ENCODE data around the gene SLC7A6. TPM values are rescaled to one million over a fixed set of nuclear protein-coding genes. Genes with fewer than 3 reads are reported as not detected.

SLC7A6 gene
- total RNA-seq, 1 experiment from 2014 or later: 17.4 TPM

GRCh38 chr16:68343137-68343536 lies 78.8 kb downstream of the SLC7A6 start:
- Histone ChIP-seq H3K27ac (no peak overlapping the region), H3K4me3 (no peak overlapping the region), H3K36me3 (no peaks in the 10 kb centered on the region), H3K27me3 (no peaks in the 10 kb centered on the region), H3K4me1 (no peaks in the 10 kb centered on the region), H3K9me3 (replicated peaks) (no peaks in the 10 kb centered on the region)
- no peak for DNase-seq

- Histone ChIP-seq H3K36me3 (no peaks in the 10 kb centered on the region), H3K27ac (no peak overlapping the region), H3K9me3 (replicated peaks) (no peaks in the 10 kb centered on the region), H3K27me3 (no peaks in the 10 kb centered on the region), H3K4me1 (no peaks in the 10 kb centered on the region), H3K4me3 (no peak overlapping the region)
- DNase-seq: no peak
Observed at GRCh38 chr16:68344252-68344651, 79.9 kb downstream of the SLC7A6 start.

GRCh38 chr16:68345351-68345810 lies 81.1 kb downstream of the SLC7A6 start:
- DNase-seq: no peak
- Histone ChIP-seq H3K27me3 (no peaks in the 10 kb centered on the region), H3K9me3 (replicated peaks) (no peaks in the 10 kb centered on the region), H3K27ac (no peak overlapping the region), H3K36me3 (no peaks in the 10 kb centered on the region), H3K4me3 (no peak overlapping the region), H3K4me1 (no peaks in the 10 kb centered on the region)

- H3K36me3 ChIP-seq: no peaks in the 10 kb centered on the region
- no peaks in the 10 kb centered on the region for H3K27me3 ChIP-seq
- no peak overlapping the region for H3K4me3 ChIP-seq
- no peak for DNase-seq
- no peaks in the 10 kb centered on the region for H3K4me1 ChIP-seq
- no peak overlapping the region for H3K27ac ChIP-seq
- no peaks in the 10 kb centered on the region for H3K9me3 ChIP-seq (replicated peaks)
Observed at GRCh38 chr16:68345958-68346635, 81.8 kb downstream of the SLC7A6 start.

- no peak overlapping the region for H3K27ac ChIP-seq
- H3K27me3 ChIP-seq: no peaks in the 10 kb centered on the region
- no peaks in the 10 kb centered on the region for H3K9me3 ChIP-seq (replicated peaks)
- H3K4me3 ChIP-seq: no peak overlapping the region
- no peak for DNase-seq
- no peaks in the 10 kb centered on the region for H3K36me3 ChIP-seq
- no peaks in the 10 kb centered on the region for H3K4me1 ChIP-seq
Observed at GRCh38 chr16:68346892-68347480, 82.7 kb downstream of the SLC7A6 start.

- Histone ChIP-seq H3K27ac (no peak overlapping the region), H3K27me3 (no peaks in the 10 kb centered on the region), H3K4me3 (no peak overlapping the region), H3K9me3 (replicated peaks) (no peaks in the 10 kb centered on the region), H3K36me3 (no peaks in the 10 kb centered on the region), H3K4me1 (no peaks in the 10 kb centered on the region)
- DNase-seq: no peak
Observed at GRCh38 chr16:68347605-68348004, 83.3 kb downstream of the SLC7A6 start.

- Histone ChIP-seq H3K27me3 (no peaks in the 10 kb centered on the region), H3K4me1 (no peaks in the 10 kb centered on the region), H3K27ac (no peak overlapping the region), H3K4me3 (no peak overlapping the region), H3K36me3 (no peaks in the 10 kb centered on the region), H3K9me3 (replicated peaks) (no peaks in the 10 kb centered on the region)
- no peak for DNase-seq
Observed at GRCh38 chr16:68348639-68349445, 84.5 kb downstream of the SLC7A6 start.

GRCh38 chr16:68349838-68350410 lies 85.6 kb downstream of the SLC7A6 start:
- Histone ChIP-seq H3K9me3 (replicated peaks) (no peaks in the 10 kb centered on the region), H3K27me3 (no peaks in the 10 kb centered on the region), H3K4me1 (no peaks in the 10 kb centered on the region), H3K27ac (no peak overlapping the region), H3K36me3 (no peaks in the 10 kb centered on the region), H3K4me3 (no peak overlapping the region)
- no peak for DNase-seq

- Histone ChIP-seq H3K9me3 (replicated peaks) (no peaks in the 10 kb centered on the region), H3K27me3 (no peaks in the 10 kb centered on the region), H3K4me3 (no peak overlapping the region), H3K27ac (no peak overlapping the region), H3K36me3 (no peaks in the 10 kb centered on the region), H3K4me1 (peaks cover 4% of the 10 kb centered on the region)
- DNase-seq: no peak
Observed at GRCh38 chr16:68350813-68351350, 86.6 kb downstream of the SLC7A6 start.

Other genes with a start within 250 kb of the SLC7A6 start
- gene DPEP2NB, start 248.6 kb upstream of the SLC7A6 start, total RNA-seq (2014; rRNA removed; shearing (Covaris generic)): not detected in 2 replicates
- 9.4 and 9.9 TPM in 2 replicates for gene DDX28, start 241.3 kb upstream of the SLC7A6 start, total RNA-seq (2014; rRNA removed; shearing (Covaris generic))
- 8.6 and 9.0 TPM in 2 replicates for gene DUS2, start 241.2 kb upstream of the SLC7A6 start, total RNA-seq (2014; rRNA removed; shearing (Covaris generic))
- gene NFATC3, start 179.2 kb upstream of the SLC7A6 start, total RNA-seq (2014; rRNA removed; shearing (Covaris generic)): 52.7 and 53.9 TPM in 2 replicates
- 0.24 TPM in 1 of 2 replicates, not detected in the other for gene ESRP2, start 28.4 kb upstream of the SLC7A6 start, total RNA-seq (2014; rRNA removed; shearing (Covaris generic))
- gene PLA2G15, start 19.2 kb upstream of the SLC7A6 start, total RNA-seq (2014; rRNA removed; shearing (Covaris generic)): 7.4 and 9.0 TPM in 2 replicates
- gene SLC7A6OS, start 46.4 kb downstream of the SLC7A6 start, total RNA-seq (2014; rRNA removed; shearing (Covaris generic)): 7.9 and 11.5 TPM in 2 replicates
- 34.7 and 39.5 TPM in 2 replicates for gene PRMT7, start 46.5 kb downstream of the SLC7A6 start, total RNA-seq (2014; rRNA removed; shearing (Covaris generic))
- 0.04 and 0.08 TPM in 2 replicates for gene SMPD3, start 184.0 kb downstream of the SLC7A6 start, total RNA-seq (2014; rRNA removed; shearing (Covaris generic))

All from SJCRH30 (cell line).